Occipital lobe (tissue), 2 donors: ENCODE data around the gene RAP1GAP. TPM values are rescaled to one million over a fixed set of nuclear protein-coding genes. Genes with fewer than 3 reads are reported as not detected.

ENCODE experiments used
- DNase-seq: peaks from one replicate; lab custom pipeline; 2025; lab: John Stamatoyannopoulos, UW
- total RNA-seq: library from RNA; depleted of rRNA; stranded (reverse); fragments of >200 nt; gene quantifications from one replicate; pipeline ENCODE4 v1.2.3, GENCODE V29; 2014

The RAP1GAP gene
- total RNA-seq, 1 donor from 2014 or later, result 26.4 TPM

- no peak for DNase-seq
Observed at GRCh38 chr1:21593231-21593630, 75.9 kb downstream of the RAP1GAP start.

DNA sequence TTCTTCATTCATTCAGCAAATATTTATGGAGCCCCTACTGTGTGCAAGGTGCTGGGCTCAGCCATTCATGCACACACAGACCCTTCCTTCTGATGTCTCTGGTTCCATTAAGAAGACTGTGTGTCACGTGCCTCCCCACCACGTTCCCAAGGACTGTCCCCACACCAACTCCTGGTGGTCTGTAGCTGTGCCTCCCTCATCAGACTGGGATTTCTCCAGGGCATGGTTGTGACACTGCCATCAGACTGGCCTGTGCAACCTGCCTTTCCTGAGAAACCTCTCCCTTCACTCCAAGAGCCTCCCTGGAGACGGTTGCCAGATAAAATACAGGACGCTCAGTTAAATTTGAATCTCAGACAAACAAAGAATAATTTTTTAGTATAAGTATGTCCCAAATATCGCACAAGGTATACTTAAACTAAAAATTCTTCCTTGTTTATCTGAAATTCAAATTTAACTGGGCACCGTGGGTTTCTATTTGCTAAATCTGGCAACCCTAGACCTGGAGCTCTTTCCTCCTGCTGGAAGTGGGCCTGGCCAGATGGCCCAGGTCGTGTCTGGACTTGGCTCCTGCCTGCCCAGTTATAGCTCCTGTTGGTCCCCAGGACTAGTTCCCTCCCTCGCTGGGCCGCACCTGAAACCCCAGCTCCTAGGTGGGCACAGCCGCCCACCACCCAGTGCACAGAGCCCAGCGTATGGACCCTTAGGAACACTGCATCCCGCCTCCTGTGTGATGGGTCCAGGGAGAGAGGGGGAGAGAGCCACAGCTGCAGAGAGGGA, 76.9 kb downstream of the RAP1GAP start:
- DNase-seq, result no peak

GRCh38 chr1:21590934-21591333, 78.2 kb downstream of the RAP1GAP start:
- DNase-seq, result no peak

DNA sequence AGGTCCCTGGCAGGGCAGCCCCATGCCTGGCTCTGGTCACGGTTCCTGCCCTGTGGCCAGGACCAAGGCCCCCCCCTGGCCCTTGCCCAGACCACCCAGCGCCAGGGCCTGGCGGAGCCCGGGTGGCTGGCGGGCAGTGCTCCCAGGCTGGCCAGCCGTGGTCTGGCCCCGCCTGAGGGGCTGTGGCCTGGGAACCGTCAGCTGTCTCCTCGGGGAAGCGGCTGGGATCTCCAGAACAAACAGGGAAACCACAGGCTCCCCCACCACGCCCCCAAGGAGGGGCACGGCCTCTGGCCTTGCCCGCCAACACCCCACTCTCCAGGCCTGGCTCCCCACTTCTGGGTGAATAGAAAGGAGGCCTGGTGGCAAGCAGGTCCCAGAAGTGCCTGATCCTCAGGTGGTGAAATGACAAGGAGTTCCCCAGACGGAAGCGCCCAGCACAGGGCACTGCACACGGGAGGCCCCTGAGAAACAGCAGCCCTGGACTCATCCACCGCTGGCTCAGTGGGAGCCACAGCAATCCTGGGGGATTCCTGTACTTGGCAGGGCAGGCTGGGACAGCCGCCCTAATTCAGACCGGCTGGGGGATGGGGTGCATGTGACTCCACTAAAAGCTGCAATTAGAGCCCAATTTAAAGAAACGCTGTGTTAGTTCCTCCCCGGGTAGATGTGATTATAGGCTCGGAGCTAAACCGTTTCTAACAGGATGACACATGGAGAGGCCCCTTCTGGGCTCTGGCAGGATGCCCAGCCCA, 78.9 kb downstream of the RAP1GAP start:
- no peak for DNase-seq

DNA sequence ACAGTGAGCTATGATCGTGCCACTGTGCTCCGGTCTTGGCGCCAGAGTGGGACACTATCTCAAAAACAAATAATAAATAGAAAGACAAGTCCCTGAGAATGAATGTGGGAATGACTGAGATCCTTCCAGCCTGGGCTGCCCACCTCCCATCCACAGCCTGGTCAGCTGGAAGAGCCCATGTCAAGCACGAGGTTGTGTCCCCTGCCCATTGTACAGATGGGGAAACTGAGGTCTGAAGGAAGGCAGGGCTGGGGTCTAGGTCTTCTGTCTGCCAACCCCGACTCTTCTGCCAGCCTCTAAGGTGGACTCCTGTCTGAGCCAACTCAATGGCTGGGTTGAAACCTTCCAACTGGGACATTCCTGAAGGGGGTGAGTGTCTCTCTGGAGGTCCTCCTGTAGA, 79.5 kb downstream of the RAP1GAP start:
- DNase-seq, result no peak

DNA sequence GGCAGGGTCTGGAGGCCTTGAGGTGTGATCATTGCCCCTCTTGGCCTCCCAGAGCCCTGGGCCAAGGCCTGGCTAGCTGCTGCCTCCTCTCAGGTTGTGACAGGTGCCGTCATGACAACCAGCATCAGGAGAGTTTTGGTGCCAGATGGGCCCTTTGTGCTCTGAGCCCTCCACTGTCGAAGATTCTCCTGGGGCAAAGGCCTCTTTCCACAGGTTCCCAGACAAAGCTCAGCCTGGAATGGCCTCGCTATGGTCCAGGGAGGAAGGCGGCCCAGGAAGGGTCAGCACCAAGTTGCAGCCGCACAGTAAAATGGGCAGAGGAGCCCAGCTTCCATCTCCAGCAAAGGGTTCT, 81.6 kb downstream of the RAP1GAP start:
- DNase-seq, result no peak

DNA sequence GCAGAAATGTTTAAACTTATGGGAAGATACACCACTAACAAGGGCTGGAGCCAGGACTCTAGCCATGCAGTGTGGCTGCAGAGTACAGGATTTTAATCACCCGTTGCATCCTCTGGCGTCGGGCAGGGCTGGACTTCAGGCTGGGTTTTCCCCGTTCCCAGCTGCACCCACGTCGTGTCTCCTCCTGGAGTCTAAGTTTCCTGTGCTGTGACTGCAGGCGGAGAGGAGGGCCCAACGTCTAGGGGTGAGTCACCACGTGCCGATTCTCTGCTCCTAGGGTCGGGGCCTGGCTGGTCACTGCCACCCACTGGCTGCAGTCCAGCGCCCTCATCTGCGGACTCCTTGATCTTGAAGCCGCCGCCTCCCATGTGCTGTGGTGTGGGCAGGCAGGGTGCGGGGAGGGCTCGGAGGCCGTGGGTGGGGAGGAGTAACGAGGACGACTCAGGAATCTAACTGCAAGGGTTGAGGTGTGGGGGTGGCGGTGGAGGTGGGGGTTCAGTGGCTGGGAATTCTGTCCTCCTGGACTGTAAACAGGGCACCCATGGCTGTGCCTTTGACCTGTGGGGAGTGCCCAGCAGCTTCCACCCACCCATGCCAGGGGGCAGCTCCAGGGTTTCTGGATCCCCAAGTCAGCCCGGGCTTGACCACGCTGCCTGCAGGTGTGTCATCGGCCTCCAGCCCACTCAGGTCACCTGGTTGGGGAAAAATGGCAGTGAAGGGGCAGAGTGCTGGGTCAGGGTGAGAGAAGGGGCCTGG, 82.1 kb downstream of the RAP1GAP start:
- peak; percentile 26 for DNase-seq

GRCh38 chr1:21586222-21586621, 82.9 kb downstream of the RAP1GAP start:
- no peak for DNase-seq

DNA sequence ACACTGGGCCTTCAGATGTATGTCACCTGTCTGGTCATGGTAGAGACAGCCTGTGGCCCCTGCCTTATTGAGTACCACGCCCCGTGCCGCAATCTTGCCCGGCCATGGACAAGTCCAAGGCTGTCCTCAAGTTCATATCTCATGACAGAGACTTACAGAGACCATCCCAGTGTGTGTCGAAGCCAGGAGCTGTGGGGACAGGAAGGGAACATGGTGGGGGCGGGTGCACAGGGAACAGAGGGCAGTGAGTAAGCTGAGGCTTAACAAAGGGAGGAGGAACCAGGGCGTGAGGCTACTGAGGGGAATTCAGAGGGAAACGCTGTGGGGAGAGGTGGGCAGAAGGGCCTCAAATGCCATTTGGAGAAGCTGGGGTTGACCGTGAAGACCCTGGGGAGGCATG, 84.1 kb downstream of the RAP1GAP start:
- no peak for DNase-seq

GRCh38 chr1:21584096-21584495, 85.1 kb downstream of the RAP1GAP start:
- DNase-seq, result no peak

DNA sequence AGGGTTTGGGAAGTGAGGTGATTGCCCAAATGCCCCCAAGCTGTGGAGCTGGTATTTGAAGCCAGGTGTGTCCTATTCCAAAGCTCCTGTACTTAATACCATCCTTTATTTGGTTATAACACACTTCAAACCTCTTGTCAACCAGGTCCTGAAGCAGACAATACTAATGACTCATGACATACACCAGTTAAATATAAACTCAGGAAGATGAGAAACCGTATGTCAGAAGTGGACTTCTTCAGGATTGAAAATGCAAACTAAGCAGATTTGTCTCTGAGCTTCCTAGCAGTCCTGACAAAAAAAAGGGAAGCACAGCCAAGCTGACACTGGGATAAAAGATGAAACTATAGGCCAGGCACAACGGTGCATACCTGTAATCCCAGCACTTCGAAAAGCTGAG, 89.4 kb downstream of the RAP1GAP start:
- no peak for DNase-seq

DNA sequence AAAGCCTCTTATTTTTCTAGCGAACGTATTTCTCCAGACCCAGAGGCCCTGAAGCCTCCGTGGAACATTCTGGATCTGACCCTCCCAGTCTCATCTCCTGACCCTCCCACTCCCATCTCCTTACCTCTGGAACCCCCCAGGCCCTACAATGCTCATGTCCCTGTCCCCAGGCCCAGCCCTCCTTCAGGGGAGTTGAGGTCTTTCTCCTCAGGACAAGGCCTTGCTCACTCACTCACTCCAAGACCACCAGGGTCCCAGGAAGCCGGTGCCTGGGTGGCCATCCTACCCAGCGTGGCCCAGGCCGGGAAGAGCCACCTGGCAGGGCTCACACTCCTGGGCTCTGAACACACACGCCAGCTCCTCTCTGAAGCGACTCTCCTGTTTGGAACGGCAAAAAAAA, 91.2 kb downstream of the RAP1GAP start:
- no peak for DNase-seq

DNA sequence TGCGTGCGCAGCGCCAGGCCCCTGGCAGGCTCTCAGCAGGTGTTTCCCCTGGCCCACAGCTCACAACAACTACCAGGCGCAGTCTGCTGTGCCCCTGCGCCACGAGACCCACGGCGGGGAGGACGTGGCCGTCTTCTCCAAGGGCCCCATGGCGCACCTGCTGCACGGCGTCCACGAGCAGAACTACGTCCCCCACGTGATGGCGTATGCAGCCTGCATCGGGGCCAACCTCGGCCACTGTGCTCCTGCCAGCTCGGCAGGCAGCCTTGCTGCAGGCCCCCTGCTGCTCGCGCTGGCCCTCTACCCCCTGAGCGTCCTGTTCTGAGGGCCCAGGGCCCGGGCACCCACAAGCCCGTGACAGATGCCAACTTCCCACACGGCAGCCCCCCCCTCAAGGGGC, 91.8 kb downstream of the RAP1GAP start:
- no peak for DNase-seq

DNA sequence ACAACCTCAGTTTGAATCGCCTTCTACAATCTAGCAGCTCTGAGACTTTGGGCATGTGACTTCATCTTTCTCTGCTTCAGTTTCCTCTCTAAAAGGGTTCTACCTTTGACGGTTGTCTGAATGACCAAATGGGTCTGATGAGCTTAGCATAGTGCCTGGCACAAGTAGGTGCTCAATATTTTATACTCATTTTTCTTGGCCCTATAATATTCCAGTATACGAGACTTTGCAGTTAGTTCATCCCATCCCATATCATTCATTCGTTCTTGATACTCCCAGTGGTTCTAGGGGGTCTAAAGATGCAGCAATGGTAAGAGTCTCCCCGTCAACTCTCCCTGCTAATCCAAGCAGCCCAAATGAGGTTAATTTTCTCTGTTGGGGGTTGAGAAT, 92.4 kb downstream of the RAP1GAP start:
- no peak for DNase-seq

- DNase-seq, result no peak
Observed at GRCh38 chr1:21576031-21576797, 92.9 kb downstream of the RAP1GAP start.

DNA sequence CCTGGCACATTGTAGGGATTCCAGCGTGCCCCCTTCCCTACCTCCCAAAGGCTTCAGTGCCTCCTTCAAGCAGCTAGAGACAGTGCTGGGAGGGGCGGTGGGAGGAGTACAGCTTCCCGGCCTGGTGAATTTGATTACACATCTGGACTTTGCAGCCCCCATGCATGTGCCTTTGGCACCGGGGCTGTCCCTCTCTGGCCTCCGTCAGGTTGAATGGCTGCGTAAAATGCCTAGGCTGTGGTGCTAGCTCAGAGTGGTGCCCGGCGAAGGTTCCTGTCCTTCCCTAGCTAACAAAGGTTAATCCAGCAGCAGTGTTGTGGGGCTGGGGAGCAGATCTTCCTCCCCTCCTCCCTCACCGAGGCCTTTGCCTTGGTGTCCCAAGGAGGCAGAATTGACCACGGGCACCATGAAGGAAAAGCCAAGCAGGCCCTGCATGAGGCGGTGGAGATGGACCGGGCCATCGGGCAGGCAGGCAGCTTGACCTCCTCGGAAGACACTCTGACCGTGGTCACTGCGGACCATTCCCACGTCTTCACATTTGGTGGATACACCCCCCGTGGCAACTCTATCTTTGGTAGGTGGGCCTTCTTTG, 93.7 kb downstream of the RAP1GAP start:
- no peak for DNase-seq

GRCh38 chr1:21574466-21575151, 94.5 kb downstream of the RAP1GAP start:
- DNase-seq, result no peak

DNA sequence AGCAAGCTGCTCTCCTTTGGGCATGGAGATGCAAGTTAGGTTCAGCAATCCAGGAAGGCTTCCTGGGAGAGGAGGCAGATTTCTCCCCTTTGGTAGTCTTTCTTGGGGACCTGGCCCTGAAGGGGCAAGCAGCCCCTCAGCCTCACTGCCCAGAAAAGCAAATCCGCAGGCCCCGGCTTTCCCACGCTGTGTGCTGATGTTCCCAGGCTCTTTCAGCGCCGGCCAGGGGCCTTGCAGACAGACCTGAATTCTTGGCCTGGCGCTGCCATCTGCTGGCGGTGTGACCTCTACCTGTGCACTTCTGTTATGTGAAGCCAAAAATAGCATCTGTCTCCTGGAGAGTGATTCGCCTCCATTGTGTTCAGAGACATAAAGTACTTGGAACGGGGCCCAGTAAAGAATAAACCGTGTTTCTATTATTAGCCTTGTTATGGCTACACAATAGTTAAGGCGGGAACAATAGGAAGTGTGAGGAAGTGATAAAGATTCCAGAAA, 95.1 kb downstream of the RAP1GAP start:
- no peak for DNase-seq

GRCh38 chr1:21573475-21573874, 95.7 kb downstream of the RAP1GAP start:
- no peak for DNase-seq

- no peak for DNase-seq
Observed at GRCh38 chr1:21572735-21573277, 96.4 kb downstream of the RAP1GAP start.
